GM12872 (cell line): Measurements from ENCODE around the gene CDC42SE2.

Source experiments
- CTCF ChIP-seq: IDR thresholded peaks from 3 replicates; pipeline ENCODE4 v1.5.1; 2011; ENCODE audit warnings: low read depth, mild to moderate bottlenecking, low read length, moderate library complexity; ENCODE audit not compliant: insufficient read depth

CDC42SE2 gene

GRCh38 chr5:131263648-131264450 lies at the start of gene CDC42SE2:
CDC42SE2 (plus strand) TSS chr5:131264053; CDS start chr5:131359494, 95,441 bp downstream.
- no peak for TF ChIP-seq CTCF

- TF ChIP-seq CTCF: no peak
Measured at GRCh38 chr5:131214609-131215227, 49.1 kb upstream of the CDC42SE2 start.

GRCh38 chr5:131217791-131218190 lies 46.1 kb upstream of the CDC42SE2 start:
- no peak for TF ChIP-seq CTCF

- TF ChIP-seq CTCF: no peak
Measured at GRCh38 chr5:131218392-131218791, 45.5 kb upstream of the CDC42SE2 start.

- no peak for TF ChIP-seq CTCF
Measured at GRCh38 chr5:131220566-131220965, 43.3 kb upstream of the CDC42SE2 start.

GRCh38 chr5:131221008-131221703 lies 42.7 kb upstream of the CDC42SE2 start:
- TF ChIP-seq CTCF: no peak

GRCh38 chr5:131221888-131222287 lies 42.0 kb upstream of the CDC42SE2 start:
- no peak for TF ChIP-seq CTCF
